Bronchial epithelial cell (primary cell): ENCODE results near the gene EML5. TPM values are rescaled to one million over a fixed set of nuclear protein-coding genes. Genes with fewer than 3 reads are reported as not detected.
"Not testable (repeated sequence)": the region's sequence is repeated elsewhere in the genome, so short reads cannot be mapped to it uniquely, and the experiment has no call there.

ENCODE experiments used
- DNase-seq: peaks from one replicate; pipeline ENCODE4 v3.0.0-alpha.2; 2010; ENCODE audit warnings: low read depth
- FAIRE-seq: peaks from 2 replicates; lab custom pipeline; 2011; peaks lifted over from hg19 to GRCh38; lab: Jason Lieb, UNC
- H3K27me3 ChIP-seq: 2 replicates; pipeline ENCODE4 v1.5.1; 2011; ENCODE audit warnings: low read length; ENCODE audit not compliant: control insufficient read depth, insufficient read depth
- H3K36me3 ChIP-seq: 2 replicates; pipeline ENCODE4 v1.5.1; 2011; ENCODE audit warnings: low read length; ENCODE audit not compliant: control insufficient read depth, insufficient read depth
- H3K4me3 ChIP-seq: 2 replicates; pipeline ENCODE4 v1.5.1; 2011; ENCODE audit warnings: mild to moderate bottlenecking, low read depth, low read length, control low read depth
- total RNA-seq: library from RNA; depleted of rRNA; stranded (reverse); fragments of >200 nt; gene quantifications from 2 replicates; pipeline ENCODE4 v1.2.1, GENCODE V29; 2014
- TF ChIP-seq, protein P1 (sequence below): IDR thresholded peaks from 2 replicates; pipeline ENCODE4 v1.5.1; 2011; ENCODE audit warnings: mild to moderate bottlenecking, moderate library complexity, low read length, control low read depth, inconsistent platforms; ENCODE audit not compliant: insufficient read depth, severe bottlenecking

The EML5 gene
- total RNA-seq, 1 donor from 2014 or later: not detected

DNA sequence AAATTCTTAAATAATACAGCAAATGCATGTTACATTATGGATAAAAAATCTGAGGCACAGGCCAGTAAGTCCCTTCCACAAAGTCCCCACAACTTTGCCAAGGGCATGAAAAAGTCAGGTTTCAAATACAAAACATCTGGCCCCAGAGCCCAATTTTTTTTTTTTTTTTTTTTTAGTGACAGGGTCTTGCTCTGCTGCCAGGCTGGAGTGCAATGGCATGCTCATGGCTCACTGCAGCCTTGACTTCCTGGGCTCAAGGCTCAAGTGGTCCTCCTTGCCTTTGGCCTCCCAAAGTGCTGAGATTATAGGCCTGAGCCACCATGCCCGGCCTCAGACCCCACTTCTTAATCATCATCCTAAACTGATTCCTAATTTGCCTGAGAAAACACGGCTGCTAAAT is 28.6 kb upstream of the EML5 start:
- TF ChIP-seq, protein P1, sequence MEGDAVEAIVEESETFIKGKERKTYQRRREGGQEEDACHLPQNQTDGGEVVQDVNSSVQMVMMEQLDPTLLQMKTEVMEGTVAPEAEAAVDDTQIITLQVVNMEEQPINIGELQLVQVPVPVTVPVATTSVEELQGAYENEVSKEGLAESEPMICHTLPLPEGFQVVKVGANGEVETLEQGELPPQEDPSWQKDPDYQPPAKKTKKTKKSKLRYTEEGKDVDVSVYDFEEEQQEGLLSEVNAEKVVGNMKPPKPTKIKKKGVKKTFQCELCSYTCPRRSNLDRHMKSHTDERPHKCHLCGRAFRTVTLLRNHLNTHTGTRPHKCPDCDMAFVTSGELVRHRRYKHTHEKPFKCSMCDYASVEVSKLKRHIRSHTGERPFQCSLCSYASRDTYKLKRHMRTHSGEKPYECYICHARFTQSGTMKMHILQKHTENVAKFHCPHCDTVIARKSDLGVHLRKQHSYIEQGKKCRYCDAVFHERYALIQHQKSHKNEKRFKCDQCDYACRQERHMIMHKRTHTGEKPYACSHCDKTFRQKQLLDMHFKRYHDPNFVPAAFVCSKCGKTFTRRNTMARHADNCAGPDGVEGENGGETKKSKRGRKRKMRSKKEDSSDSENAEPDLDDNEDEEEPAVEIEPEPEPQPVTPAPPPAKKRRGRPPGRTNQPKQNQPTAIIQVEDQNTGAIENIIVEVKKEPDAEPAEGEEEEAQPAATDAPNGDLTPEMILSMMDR: no peak
- FAIRE-seq (no peak), DNase-seq (no peak)
- Histone ChIP-seq H3K27me3 (no peaks in the 10 kb centered on the region), H3K36me3 (no peaks in the 10 kb centered on the region), H3K4me3 (no peak overlapping the region)

DNA sequence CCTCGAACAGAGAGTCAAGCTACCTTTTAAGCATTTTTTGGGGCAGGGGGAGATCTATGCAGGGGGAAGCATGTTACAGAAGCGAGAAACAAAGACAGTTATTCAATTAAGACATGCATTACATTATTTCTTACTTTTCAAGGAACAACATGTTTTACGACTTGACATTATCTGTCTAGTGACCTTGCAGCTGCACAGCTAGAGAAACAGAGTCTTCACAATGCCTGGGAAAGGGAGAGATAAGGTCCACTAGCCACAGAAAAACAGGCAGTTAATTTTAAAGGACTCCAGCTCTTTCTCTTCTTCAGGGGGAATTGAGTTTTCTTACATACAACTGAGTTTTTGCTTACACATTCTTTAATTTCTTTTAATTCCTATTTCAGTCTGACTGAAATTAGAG is 26.9 kb upstream of the EML5 start:
- H3K27me3 ChIP-seq, DNase-seq, FAIRE-seq, H3K36me3 ChIP-seq, H3K4me3 ChIP-seq: not testable (repeated sequence)

DNA sequence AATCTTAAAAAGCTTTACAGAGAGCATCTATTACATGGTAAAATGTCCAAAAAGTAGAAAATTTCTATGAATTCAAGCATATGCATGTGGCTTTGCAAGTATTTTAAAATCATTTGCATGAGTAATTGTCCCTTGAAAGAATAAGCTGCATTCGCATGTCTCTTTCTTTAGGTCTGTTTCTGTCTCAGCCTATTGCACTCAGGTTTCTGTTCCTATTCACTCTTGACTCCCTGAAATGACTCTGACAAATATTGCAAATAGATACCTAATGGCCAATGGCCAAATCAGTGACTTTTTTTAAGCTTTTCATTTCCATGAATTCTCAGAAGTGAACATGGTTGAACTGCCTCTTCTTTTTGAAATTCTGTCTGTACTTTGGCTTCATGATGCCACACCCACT is 25.3 kb upstream of the EML5 start:
- Histone ChIP-seq H3K4me3 (no peak overlapping the region), H3K27me3 (no peaks in the 10 kb centered on the region), H3K36me3 (no peaks in the 10 kb centered on the region)
- DNase-seq (no peak), FAIRE-seq (no peak)
- TF ChIP-seq, protein P1: no peak

DNA sequence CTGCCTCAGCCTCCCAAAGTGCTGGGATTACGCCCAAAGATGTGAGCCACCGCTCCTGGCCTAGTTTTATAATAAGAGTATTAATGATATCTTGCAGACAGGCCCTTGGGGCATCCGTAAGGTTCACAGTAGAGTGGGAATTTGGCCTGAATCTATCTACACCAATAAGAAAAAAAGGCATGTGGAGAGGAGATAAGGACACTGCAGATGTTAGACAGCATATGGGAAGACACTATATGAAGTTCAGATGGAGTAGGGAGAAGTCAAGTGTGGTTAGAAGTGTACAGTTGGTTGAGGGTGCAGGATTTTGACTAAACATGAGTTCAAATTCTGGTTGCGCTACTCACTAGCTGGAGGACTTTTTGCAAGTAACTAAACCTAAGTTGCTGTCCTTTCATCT is 23.2 kb upstream of the EML5 start:
- TF ChIP-seq, protein P1: no peak
- Histone ChIP-seq H3K27me3 (no peaks in the 10 kb centered on the region), H3K36me3 (no peaks in the 10 kb centered on the region), H3K4me3 (no peak overlapping the region)
- DNase-seq (no peak), FAIRE-seq (no peak)

DNA sequence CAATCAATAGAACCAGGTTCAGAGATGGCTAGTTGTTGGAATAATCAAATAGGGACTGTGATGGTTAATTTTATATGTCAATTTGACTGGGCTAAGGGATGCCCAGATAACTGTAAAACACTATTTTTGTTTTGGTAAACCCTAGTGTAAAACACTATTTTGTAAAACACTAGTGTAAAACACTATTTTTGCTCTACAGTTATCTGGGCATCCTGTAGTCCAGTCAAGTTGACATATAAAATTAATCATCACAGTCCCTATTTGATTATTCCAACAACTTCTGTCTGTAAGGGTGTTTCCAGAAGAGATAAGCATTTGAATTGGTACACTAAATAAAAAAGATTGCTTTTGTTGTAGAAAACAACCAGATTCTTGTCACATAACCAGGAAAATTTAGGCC is 15.6 kb upstream of the EML5 start:
- H3K36me3 ChIP-seq: no peaks in the 10 kb centered on the region
- no peak overlapping the region for H3K4me3 ChIP-seq
- DNase-seq (no peak), FAIRE-seq (no peak)
- no peaks in the 10 kb centered on the region for H3K27me3 ChIP-seq
- TF ChIP-seq, protein P1: no peak

DNA sequence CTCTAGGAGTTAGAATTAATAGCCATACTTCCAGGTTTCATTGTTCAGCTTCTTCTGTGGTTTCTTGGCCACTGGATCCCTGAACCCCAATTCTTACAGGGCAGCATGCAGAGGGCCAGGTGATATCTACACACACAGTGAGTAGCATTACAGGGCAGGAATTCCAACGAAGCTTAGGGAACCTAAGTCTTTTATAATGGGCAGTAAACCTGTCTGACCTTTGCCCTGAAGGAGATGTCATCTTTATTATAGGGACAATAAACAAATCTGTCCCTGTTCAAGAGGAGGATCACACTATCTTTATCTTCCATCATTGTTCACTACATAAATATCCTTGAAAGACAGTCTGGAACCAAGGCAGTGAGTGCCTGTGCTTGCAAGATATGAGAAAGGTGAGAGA is 11.7 kb upstream of the EML5 start:
- no peaks in the 10 kb centered on the region for H3K36me3 ChIP-seq
- H3K4me3 ChIP-seq: no peak overlapping the region
- FAIRE-seq (no peak), DNase-seq (no peak)
- TF ChIP-seq, protein P1: no peak
- H3K27me3 ChIP-seq: no peaks in the 10 kb centered on the region
